Stimulated activated CD8-positive, alpha-beta memory T cell treated with anti-CD3 and anti-CD28 coated beads, Interleukin-12 subunit alpha, Interleukin-12 subunit beta, amount 100 ng/mL, for 4 hours (primary cell): ENCODE results near the gene CD58.

ENCODE experiments used
- DNase-seq: peaks from one replicate; pipeline ENCODE4 v3.0.0-alpha.2; 2020; ENCODE audit warnings: low read depth

Gene CD58

DNA sequence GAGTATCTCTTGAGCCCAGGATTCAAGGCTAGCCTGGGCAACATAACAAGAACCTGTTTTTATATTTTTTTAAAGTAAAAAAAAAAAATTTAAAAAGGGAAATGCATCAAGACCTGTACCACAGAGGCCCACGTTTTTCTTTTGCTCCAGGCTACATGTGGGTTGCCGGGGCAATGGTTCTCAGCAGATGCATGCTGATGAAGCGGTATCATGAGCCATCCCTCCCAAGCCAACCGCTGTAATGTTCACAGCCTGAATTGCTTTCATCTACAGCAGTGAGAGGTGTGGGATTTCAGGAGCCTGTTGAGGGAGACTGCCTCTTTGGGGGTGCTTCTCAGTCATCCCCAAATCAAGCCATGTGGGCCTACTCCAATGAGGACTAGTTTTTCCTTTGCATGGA is 60.5 kb downstream of the CD58 start:
- DNase-seq = no peak

DNA sequence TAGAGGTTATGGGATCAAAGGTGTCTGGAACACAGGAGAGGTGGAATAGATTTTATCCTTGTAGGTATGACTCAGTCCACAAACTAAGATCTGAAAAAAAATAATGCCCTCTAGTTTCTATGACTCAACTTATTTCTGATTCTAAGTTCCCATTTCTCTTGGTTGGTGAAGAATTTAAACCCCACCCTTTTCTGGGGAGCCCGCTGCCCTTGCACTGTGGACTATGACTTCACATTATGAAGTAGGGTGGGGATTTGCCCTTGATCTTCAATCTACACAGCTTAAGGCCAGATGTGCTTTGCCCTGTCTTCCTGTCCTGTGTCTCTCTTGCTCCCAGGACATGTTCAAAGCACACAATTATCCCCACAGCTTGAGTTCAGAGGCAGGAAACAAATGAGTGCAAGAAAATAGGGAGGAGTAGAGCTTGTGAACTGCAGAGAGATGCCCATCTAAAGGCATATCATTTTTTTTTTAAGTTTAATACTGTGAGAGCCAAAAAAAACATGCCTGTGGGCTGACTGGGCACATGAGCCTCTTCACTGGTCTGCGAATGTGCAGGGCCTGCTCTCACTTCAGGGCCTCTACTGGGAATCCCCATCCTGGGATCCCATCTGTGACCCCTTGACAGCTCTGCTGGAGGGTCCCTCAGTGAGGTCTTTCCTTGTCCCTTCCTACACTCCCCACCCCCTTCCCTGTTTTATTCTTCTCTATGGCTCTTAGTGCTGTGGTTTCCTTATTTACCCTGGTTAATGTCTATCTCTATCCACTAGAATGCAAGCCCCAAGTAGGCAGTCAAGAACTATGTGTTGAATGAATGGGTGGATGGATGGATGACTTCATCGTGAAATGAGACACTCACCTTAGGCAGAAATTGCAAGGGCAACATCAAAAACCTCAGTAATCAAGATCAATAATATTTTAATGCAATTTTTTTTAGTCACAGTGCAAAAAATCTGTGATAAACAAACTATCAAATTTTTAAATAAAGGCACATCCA is 61.5 kb downstream of the CD58 start:
- DNase-seq = no peak

DNA sequence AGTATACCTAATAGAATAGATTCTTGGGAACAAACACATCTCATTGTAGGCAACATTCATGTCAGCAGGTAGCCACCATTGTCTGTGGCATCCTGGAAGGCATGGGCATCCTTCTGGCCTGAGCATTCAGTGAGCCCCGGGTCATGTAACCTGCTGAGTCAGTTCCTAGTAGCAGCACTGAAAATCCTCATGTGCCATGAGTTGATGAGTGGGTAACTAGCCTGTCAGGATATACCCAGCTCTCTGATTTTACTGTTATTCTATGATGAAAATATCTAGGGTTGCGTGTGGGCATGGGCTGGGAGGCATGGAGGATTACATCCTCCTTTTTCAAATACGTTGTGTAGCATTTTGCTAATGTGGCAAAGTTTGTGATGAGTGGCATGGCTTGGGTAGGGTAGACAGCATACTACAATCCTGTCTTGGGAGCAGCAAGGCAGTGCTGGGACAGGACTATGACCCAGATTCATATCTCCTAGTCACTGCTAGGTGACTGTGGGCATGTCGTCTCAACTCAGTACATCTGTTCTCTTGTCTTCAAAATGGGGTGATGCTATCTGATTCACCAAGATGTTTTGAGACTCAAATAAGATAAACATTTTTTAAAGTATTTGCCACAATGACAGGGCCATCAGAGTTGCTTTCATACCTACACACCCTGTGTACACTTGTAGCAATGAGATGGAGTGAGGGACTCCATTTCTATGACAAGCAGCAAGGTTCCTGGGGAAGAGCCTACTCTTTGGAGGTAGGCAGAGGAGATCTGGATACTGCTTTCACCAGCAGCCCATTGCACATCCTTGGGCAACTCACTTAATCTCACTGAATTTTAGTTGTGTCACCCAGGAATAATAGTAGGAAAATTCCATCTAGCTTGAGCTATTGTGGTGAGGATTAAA is 62.5 kb downstream of the CD58 start:
- no peak for DNase-seq

DNA sequence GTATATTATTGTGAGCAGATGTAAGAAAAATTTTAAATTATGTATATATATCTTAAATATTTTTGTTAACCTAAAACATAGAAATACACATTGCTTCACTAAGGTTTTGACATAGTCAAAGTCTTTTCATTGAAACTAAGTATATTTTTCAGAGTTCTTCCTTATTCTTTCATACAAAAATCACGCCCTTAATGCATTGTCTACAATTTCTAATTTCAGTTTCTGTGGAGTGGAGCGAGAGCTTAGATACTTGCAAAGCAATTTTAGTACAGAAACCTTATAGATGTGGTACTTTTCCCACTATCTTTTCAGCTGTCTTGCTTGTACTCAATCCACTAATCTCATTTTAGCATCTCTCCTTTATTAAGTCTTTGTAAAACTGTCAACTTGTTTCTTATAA is 63.2 kb downstream of the CD58 start:
- DNase-seq = no peak

DNA sequence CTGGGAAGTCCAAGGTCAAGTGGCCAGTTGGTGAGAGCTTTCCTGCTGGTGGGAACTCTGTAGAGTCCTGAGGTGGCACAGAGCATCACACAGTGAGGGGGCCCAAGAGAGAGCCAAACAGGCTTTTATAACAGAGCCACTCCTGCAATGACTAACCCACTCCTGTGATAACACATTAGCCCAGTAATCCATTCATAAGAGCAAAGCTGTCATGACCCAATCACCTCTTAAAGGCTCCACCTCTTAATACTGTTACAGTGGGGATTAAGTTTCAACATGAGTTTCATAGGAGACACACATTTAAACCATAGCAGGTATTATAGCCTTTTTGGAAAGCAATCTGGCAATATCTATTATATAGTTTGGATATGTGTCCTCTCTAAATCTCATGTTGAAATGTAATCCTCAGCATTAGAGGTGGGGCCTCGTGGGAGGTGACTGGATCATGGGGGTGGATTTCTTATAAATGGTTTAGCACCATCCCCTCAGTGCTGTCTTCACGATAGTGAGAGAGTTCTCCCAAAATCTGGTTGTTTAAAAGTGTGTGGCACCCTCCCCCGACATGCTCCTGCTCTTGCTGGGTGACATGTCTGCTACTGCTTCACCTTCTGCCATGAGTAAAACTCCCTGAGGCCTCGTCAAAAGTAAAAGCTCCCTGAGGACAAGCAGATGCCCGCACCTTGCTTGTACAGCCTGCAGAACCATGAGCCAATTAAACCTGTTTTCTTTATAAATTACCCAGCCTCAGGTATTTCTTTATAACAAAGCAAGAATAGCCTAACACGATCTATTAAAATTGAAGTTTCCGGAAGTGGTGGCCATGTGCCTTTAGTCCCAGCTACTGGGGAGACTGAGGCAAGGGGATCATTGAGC is 64.5 kb downstream of the CD58 start:
- DNase-seq = no peak

DNA sequence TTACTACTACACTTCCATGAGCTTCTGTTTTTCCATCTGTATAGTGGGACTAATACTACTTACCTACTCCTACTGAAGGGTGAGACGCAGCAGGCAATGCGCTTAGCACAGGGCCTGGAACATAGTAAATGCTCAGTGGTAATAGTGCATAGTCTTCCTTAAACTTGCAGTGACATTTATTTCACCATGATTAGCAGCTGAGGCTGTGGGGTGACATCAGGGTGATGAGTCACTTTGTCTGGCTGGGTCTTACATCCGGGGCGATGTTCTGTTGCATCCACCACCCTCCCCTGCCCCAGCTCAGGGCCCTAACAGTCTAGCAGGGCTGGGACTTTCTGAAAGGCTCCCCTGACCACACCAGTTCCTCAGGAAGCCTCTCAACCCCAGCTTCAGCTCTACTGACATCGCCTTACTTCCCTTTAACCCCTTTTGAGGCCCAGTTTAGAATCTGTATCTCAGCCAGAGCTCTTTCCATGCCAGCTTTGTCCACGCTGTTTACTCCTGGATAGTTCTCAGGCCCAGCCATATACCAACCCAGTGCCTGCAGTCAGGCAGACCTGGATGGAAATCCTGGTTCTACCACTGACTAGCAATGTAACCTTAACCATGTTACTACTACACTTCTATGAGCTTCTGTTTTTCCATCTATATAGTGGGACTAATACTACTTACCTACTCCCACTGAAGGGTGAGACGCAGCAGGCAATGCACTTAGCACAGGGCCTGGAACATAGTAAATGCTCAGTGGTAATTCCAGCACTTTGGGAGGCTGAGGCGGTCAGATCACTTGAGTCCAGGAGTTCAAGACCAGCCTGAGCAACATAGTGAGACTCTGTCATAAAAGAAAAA is 66.3 kb downstream of the CD58 start:
- peak; percentile 71 for DNase-seq

DNA sequence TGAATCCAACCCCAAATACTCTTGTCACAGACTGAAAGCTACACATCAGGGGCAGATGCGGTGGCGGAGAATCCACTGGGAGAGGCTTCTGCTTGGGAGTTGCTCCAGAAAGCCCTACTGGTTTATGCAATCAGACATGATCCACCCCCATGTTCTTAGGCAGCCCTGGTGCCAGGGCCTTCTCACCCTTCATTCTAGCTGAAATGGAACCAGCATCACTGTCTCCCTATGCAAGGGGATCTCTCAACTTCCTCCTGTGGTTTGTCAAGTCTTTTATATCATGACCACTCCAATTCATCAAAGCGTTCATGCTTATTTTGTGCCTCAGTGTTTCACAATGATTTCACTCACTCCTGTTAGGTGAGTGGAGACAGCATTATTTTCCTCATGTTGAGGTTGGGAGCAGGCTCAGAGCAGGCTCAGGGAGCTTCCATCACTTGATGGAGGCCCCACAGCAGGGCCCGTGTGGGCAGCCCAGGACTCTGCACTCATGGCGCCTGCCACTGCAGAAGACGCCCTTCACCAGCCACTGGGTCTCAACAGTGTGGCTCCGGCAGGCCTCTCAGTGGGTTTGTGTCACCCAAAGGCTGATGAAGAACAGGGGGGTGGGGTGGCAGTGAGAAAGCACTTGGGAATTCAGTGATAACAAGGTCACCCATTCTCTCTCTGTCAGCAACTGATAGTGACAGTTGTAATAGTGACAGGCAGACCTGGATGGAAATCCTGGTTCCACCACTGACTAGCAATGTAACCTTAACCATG is 67.1 kb downstream of the CD58 start:
- DNase-seq = no peak

DNA sequence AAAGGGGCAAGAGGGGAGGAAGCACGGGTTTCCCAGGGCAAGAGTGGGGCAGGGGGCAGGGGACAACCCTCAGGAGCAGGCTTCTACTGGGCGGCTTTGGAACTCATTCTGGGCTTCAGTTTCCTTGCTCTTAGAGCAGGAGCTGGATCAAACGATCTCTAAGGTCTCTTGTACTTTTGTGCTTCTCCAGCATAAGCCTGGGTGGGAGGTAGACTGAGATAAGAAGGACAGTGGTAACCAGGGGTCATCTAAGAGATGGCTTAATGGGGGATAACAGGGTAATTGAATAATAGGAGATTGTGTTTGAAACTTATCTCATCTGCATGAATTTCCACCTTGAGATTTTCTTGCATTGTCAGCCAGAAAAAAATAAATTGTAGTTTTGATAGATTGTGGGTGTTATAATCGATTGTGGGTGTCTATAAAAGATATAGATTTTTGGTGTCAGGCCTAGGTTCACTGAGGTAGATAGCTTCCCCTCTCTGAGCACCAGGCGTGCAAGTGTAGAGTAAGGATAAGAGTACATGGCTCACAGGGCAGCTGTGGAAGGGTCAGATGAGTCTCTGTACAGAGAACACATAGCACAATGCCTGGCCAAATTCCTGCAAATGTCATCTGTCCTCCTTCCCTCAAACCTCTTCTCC is 68.0 kb downstream of the CD58 start:
- no peak for DNase-seq

DNA sequence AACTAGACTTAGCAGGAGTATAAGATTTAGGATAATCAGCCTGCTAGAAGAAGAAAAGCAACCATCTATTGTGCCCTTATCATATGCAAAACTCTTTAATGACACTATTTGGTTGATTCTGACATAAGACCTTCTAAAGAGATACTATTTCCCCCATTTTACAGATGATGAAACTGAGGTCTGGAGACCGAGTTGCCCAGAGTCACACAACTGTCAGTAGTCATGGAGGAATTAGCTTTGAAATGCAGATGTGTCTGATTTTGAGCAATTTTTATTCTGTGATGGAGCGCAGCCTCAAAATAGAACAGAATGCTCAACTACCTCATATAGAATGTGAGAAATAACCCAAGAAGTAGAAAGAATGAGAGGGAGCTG is 69.0 kb downstream of the CD58 start:
- no peak for DNase-seq

DNA sequence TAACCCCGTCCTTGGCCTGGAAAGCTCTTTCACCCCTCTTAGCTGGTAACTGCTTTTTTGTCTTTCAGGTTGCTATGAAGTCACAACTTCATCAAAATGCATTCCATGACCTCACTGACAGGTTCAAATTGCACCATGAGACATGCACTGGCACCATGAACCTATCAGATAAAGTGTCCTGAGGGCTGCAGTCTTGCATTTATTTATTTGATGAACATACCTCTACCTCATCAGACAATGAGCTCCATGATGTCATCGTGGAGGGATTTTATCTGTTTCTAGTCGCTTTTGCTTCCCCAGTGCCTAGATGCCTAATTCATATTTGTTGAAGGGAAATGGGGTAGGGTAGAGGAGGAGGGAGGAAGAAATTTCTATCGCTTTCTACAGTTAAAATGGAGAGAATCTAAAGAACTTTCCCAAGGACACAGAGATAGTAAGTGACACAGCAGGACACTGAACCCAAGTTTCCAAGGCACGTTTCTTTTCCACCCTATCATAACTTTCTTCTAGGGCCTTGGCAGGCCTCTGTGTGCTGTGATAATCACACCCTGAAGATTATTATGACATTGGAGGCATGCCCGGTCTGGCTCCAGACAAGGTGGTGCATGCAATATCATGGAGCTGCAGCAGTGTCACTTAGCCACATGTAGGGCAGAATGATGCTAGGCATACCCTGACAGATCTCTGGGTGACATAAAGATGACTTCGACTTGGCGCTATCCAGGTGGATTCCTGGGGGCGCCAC is 69.5 kb downstream of the CD58 start:
- DNase-seq = no peak

DNA sequence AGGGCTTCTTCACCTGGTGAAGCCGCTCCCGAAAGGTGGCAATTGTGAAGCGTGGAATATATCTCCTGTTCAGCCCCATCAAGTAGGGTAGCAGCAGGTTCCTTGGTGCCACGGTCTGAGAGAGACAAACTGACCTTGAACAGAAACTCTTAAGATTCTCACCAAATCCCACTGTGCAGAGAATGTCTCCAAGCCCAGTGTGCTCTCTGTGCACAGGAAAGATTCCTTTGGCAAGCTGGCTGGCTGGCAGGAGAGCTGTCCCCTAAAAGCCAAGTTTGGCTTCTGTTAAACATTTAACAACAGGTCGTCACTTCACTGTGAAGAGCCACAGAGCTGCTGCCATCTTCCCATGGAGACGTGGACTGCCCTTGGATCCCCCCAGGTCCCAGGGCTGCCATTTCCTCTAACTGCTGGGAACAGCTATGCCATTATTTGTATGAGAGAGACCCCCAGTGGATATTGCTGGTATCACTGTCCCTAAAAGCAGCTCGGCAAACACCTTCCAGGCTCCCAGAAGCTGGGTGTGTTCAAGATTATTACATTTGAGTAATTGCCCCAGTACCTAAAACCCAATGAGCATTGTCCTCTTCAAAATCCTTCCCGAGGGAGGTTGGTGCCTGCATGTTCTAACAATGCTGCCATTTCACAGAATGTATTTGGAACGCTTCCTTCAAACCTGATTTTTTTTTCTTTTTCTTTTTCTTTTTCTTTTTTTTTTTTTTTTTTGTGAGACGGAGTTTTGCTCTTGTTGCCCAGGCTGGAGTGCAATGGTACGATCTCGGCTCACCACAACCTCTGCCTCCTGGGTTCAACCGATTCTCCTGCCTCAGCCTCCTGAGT is 71.8 kb downstream of the CD58 start:
- DNase-seq = no peak

DNA sequence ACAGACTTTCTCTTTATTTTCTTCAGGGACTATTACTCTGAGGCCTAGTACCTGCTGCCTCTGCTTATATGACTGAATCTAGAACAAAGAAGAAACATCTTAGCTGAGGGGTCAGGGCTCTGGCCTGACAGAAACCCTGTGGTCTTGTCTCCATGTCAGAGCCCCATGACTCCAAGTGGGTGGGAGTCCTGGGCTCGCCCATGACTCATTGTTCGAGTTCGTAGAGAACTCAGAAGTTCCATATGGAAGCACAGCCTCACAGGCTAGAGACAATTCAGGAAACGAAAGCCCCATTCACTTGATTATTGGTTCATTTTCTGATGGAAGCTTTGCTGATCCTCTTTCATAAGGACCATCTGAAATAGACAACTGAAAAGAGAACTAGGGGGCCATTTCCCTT is 73.2 kb downstream of the CD58 start:
- DNase-seq = no peak

DNA sequence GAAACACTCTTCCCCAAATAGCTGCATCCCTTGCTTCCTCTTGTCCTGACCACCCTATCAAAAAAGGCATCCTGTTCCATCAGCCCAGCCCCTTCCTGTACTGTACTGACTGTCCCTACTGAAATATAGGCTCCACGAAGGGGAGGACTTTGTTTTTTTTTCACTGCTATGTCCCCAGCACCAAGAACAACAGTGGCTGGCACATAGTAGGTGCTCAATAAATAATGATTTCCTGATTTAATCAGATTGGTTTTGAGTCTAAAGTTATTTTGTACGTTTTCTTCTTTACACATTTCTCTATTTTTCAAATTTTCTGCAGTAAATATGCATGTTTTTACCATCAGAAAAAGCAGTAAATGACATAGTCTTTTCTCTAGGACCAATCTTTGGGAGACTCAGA is 73.9 kb downstream of the CD58 start:
- no peak for DNase-seq

DNA sequence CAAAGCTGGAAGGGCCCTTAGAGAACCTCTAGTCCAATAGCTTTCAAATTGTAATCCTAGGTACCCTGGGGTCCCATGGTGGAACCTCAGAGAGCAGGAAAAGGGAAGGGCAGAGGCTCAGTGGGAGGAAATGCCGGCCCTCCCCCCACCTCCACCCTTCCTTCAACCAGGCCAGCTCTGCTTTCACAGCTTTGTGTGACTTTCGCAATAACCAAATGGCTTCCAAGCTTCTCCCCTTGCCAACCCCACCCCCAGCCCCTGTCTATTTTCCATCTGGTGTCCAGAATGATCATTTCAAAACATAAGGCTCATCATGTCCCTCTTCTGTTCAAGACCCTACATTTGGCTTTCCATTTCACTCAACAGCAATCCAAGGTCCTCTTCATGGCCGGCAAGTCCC is 74.4 kb downstream of the CD58 start:
- DNase-seq = no peak

DNA sequence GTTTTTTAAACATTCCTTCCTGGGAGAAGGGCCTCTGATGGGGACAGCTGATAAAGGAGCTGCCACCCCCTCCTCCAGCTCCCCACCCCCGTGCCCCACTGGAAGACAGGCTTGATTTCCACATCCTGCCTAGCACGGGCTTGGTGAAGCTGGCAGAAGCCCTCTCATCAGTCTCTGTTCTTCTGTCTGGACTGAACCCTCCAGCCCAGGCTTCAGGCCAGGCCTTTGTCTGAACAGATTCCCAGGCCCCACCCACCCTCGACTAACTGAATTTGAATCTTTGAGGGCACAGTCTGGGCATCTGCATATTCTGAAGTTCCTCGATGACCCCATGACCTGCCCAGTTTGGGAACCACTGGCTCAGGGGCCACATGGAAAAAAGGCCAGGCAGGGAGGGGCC is 75.3 kb downstream of the CD58 start:
- DNase-seq = no peak

DNA sequence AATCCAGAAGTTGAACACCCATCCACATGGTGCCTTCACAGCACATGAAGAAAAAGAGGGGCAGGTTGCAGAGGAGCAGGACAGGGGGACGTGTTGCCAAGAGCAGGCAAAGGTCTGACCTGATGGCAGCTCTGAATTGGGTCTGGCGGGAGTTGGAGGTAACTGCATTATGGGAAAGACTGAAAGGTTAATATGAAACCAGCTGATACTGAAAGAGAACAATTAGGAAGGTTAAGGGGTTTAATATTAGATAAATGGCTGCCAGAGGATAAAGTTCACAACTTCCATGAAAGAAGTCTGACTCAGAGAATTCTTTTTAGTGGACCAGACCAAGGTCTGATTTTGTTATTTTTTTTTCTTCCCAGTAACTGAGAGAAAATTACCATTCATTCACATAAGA is 76.1 kb downstream of the CD58 start:
- no peak for DNase-seq

DNA sequence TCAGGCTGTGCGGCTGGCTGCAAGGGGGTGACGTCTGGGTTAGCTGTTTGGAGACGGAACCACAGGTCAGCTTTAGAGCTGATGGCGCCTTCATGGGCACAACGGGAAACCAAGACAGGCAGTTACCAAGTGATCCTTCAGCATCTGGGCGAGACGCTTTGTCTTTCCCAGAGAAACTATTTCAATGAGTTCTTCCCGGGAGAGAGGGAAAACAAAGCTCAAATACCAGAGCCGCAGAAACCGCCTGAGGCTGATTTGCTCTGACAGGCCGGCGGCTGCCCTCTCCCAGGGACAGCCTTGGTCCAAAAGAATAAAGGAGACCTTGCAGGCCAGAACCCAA is 76.5 kb downstream of the CD58 start:
- DNase-seq = no peak
